Embryonic facial prominence (tissue), 1 donor: ENCODE results near the gene ZNF66.
"Not testable (repeated sequence)": the region's sequence is repeated elsewhere in the genome, so short reads cannot be mapped to it uniquely, and the experiment has no call there.

Source experiments
- DNase-seq: peaks from one replicate; pipeline ENCODE4 v3.0.0-alpha.2; 2016; ENCODE audit errors: extremely low spot score

ZNF66 gene

GRCh38 chr19:20776083-20777076, at the start of gene ZNF66:
Gene ZNF66, plus strand, starts transcription at chr19:20776304. Its CDS starts 144 bp downstream, at chr19:20776448.
- peak; percentile 88 for DNase-seq

- DNase-seq: not testable (repeated sequence)
Observed at GRCh38 chr19:20750169-20750568, 25.9 kb upstream of the ZNF66 start.

GRCh38 chr19:20752291-20752690, 23.8 kb upstream of the ZNF66 start:
- DNase-seq: not testable (repeated sequence)

GRCh38 chr19:20769225-20769736, 6.8 kb upstream of the ZNF66 start:
- not testable (repeated sequence) for DNase-seq

- DNase-seq: no peak
Observed at GRCh38 chr19:20787786-20788185, 11.7 kb downstream of the ZNF66 start.

- DNase-seq: no peak
Observed at GRCh38 chr19:20791806-20792205, 15.7 kb downstream of the ZNF66 start.

- DNase-seq: not testable (repeated sequence)
Observed at GRCh38 chr19:20806311-20807262, 30.5 kb downstream of the ZNF66 start.

- DNase-seq: no peak
Observed at GRCh38 chr19:20840371-20840770, 64.3 kb downstream of the ZNF66 start.
